ENCODE measurements around the gene CTSF.
"Not testable (repeated sequence)": the region's sequence is repeated elsewhere in the genome, so short reads cannot be mapped to it uniquely, and the experiment has no call there.

Gene CTSF

DNA sequence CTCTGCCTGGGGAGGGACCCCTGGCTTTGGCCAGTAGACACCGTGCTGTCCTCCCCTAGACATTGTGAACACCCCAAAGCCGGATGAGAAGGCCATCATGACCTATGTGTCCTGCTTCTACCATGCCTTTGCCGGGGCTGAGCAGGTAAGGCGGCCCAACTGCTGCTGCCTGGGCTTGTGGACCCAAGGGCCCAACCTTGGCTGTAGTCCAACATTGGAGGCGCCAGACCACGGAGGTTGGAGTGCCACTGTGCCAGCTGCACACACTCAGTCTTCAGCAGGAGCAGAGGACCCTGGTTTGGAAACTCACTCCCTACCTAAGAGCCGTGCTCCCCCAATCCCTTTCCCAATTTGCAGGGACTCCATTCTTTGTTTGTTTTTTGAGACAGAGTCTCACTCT is 12.3 kb downstream of the CTSF start:
- DNase-seq = no peak

DNA sequence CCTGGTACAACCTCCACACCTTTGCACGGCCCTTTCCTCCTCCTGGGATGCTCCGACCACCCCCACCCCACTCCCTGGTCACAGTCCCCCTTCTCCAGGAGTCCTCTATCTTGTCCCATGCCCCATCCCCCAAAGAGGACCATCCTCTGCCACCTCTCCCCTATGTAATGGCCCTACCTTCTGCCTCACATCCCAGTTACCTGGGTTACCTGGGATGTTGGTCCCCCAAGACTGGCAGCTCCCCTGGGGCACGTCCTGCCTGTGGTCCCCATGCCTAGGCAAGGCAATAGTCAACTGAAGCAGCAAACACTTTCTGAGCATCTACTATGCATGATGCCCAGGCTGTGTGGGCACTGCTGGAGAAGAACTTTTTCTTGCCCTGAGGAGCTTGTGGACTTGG is 13.0 kb downstream of the CTSF start:
- DNase-seq = no peak

DNA sequence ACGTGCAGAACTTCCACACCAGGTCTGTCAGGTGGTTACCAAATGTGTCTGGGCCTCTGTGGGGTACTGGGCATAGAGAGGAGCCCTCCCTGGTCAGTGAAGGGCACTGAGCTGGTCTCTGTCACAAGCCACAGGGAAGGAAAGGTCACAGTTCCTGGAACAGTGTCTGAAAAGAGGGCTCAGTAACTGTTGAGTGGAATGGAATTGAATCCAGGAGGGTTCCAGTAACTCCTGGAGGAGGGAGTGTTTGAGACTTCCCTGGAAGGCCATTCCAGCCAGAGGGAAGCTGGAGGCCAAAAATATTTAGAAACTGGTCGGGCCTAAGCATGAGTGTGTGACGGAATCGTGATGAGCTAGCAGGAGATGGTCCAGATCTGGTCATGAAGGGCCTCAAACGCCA is 13.8 kb downstream of the CTSF start:
- no peak for DNase-seq

DNA sequence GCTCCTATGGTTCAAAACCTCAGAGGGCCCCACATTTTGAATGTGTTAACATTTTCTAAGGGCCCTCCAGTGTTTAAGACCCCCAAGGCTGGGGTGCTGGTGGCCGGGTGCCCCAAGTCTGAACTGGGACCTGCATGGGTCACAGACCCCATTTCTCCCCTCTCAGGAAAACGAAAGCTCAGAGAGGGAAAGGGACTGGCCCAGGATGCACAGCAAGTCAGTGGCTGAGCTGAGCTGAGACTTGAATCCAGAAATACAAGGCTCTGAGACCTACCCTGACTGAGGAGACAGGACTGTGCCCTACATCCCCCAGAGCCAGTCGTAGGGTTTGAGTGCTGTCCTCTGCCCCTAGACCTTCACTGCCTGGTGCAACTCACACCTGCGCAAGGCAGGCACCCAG is 17.5 kb downstream of the CTSF start:
- DNase-seq = no peak

DNA sequence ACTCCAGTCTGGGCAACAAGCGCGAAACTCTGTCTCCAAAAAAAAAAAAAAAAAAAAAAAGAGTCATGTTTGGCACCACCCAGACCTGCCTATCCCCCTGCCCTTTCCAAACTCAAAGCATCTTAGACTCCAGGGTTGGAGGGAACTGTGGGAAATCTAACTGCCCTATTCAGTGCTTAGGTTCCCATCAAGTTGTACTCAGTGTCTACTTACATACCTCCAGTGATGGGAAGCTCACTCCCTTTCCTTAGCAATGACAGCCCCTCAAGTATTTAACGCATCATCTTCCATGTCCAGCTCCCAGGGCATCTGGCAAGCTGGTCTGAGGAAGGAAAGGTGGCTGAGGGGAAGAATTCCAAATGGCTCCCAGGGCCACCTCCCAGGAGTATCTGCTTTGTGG is 18.7 kb downstream of the CTSF start:
- DNase-seq = no peak

DNA sequence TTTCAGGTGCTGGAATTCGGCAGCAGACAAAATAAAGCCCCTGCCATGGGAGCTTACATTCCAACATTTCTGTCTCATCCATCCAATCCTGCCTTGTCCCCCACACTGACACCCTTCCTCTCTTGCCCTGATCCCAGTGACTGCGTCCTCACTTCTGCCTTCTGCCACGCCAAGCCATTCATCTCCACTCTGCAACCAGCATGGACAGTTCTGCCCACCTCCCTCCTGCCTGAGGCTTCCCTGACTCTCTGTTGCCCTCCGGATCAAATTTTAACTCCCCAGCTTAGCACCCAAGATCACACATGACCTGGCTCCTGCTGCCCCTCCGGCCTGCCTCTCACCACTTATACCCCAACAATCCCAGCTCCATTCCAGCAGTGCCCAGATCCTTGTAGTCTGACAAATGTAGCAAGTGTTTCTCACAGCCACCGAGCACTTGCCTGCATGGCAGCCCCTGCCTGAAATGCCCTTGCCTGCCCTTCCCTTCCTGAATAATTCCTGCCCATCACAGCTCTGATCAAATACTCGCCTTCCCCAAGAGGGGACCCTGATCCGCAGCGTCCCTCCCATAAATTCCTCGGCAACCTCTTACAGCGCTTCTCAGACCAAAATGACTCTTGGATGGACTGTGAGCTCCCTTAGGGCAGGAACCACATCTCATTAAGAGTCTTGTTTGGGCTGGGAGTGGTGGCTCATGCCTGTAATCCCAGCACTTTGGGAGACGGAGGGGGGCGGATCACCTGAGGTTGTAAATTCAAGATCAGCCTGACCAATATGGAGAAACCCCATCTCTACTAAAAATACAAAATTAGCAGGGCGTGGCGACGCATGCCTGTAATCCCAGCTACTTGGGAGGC is 19.4 kb downstream of the CTSF start:
- DNase-seq = no peak

DNA sequence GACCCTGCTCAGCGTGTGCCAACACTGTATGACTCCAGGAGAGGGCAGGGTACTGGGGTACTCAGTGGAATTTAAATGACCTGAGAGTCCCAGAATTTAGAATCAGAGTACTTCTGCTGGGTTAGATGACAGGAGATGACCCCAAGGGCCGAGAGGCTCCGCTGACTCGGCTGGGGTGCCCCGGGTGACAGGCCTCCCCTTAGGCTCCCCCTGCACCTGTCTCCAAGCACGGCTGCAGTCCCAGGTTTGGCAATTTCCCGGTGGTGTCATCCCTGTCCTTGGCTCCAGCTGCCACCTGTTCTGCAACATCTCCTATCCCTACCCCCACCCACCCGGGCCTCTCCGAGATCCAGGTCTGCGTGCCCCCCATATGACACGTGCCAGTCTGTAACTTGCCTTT is 20.4 kb downstream of the CTSF start:
- no peak for DNase-seq

DNA sequence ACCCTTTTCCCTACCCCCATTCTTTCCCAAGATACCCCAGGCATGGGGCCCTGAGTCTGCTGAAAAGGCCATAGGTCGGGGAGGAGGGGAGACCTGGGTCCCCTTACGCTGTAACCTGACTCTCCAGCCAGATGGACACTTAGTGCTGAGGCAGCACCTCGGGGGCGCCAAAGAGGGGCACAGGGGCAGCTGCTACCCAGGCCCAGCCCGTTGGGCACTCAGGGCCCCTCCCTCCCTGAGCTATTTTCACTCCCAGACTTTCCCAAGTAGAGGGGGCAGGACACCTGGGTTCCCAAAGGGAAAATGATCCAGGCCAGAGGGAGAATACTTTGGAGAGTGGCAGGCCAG is 20.8 kb downstream of the CTSF start:
- DNase-seq = no peak

DNA sequence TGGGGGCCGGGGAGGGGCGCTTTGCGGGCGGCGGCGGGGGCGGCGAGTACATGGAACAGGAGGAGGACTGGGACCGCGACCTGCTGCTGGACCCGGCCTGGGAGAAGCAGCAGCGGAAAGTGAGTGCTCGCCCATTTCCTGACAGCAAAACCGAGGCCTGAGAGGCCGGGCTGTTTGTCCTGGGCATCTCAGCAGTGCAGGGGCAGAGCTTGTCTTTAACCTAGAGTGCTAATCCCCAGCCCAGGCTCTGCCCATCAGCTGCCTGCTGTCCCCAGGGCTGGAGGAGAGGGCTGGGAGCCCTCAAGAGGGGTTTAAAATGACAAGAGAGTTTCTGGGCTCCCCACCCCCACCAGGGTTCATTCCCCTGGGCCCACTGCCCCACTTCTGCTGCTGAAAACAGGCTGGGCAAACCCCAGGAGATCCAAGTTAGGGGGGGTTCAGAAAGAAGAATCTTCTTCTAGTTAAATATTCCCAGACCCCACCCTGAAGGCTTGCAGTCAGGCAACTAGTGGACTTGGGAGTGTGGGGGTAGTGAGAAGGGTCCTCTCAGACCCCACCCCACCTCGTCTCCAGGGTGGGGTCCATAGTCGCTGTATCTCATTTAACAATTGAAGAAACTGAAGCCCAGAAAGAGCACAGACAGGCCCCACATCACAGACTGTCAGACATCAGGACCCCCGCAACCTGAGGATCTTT is 21.3 kb downstream of the CTSF start:
- no peak for DNase-seq

DNA sequence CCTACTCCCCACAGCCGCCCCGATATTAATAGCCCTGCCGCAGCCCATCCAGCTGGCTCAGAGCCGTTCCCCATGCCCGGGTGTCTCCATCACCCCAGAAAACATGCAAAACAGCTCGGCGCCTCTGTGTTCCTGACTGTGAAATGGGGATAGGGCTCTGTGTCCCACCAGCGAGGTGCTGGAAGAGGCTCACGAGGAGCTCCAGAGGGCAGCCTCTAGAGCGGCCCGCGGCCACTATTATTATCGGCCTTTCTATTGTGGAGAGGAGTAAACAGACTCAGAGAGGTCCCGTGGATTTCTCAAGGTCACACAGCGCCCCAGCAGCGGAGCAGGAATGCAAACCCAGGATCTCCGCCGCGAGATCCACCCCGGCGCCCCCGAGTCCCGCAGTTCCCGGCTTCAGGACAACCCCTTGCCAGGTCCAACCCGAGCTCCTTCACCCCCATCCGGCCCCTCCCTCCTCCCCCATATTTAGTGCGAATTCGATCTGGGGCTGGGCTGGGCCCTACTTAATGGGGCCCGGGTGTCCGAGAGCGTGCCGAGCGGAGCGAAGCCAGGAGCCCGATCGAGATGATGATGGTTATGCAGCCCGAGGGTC is 21.9 kb downstream of the CTSF start, which contains the start of gene ACTN3:
Gene ACTN3, plus strand, starts transcription at position 536 of the 598 bp plus-strand sequence. Its CDS starts 35 bp downstream, at position 571.
- DNase-seq = no peak

DNA sequence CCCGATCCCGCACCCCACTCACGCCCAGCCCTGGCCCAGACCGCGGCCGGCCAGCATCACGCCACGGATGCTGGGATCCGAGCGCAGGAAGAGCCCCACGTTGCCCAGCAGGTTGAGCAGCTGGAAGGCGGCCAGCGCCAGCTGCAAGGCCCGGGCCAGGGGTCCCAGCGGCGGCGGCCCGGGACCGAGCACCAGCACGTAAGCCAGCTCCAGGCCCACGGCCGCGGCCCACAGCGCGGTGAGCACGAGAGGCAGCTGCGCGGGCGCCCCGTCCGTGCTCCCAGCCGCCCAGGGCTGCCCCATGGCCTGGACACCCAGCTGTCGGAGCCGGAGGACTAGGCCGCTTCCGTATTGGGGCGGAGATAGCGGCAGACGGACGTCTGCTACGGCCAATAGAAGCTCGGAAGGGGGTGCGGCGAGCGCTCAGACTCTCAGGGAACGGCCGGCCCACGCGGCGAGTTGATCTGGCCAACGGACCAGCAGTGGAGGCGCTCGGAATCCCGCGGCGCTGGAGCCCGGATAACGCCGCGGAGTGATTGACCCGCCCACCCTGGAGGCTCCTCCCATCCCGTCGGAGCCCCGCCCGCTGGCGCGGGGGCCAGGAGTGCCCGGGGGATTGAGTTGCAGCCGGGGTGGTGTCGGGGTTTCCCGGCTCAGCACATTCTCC is 22.6 kb downstream of the CTSF start, which contains the start of gene ZDHHC24:
Gene ZDHHC24, minus strand, starts transcription at position 348 of the 667 bp plus-strand sequence. Its CDS starts 45 bp downstream, at position 303.
- DNase-seq = peak; percentile 92 to 95

DNA sequence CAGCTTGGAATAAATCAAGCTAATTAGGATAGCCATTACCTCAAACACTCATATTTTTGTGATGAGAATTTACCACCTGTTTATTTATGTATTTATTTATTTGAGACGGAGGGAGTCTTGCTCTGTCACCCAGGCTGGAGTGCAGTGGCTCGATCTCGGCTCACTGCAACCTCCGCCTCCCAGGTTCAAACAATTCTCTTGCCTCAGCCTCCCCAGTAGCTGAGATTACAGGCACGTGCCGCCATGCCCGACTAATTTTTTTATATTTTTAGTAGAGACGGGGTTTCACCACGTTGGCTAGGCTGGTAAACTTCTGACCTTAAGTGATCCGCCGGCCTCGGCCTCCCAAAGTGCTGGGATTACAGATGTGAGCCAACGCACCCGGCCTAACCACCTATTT is 23.5 kb downstream of the CTSF start:
- DNase-seq = not testable (repeated sequence)

DNA sequence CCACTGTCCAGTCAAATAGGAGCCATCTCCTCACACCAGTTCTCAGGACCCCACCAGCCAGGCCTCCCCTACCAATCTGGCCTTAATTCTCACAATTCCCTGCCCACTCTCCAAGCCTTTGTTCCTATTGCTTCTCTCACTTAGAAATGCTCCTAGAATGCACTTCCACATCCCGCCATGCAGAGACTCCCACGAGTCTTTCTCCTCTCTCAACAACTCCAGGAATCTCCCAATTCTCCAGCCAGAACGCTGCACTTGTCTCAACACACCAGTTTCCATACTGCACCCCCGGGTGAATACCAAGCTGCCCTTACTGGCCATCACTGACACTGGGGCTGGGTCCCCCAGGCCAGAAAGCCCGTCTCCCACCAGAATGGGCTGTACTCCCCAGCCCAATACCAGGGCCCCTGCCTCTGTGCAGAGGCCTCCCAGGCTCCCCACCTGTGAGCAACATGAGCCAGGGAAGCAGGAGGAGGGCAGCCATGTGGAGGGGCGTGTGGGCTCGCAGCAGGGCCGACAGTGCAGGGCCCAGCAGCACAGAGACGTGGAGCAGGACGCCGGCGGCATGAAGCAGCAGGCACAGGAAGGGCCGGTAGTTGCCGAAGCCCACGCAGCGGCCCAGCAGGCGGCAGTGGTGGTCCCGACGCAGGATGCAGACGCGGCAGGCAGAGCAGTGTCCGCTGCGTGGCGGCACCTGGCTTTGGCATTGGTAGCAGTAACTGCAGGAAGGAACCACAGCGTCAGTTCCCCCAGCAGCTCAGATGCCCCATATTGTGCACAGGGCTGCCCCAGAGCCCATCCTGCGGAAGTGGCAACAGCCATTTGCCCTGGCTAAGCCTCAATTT is 24.9 kb downstream of the CTSF start:
- peak; percentile 58 to 62 for DNase-seq

DNA sequence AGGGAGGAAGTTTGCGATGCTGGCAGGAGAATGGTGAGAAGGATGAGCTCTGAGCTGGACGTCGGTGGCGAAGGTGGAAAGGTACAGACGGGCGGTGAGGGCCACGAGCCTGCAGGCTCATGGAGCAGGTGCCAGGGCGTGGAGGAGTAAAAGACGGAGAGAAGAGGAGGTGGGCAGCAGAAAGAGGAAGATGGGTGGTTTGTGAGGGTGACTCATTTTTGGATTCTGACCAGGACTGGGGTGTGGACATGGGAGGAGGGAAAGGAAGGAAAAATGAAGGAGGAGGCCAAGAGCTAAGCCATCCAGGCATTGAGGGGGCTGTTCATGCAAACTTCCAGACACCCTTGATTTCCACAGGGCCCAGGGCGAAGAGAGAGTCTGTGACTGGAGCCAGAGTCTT is 26.0 kb downstream of the CTSF start:
- no peak for DNase-seq

DNA sequence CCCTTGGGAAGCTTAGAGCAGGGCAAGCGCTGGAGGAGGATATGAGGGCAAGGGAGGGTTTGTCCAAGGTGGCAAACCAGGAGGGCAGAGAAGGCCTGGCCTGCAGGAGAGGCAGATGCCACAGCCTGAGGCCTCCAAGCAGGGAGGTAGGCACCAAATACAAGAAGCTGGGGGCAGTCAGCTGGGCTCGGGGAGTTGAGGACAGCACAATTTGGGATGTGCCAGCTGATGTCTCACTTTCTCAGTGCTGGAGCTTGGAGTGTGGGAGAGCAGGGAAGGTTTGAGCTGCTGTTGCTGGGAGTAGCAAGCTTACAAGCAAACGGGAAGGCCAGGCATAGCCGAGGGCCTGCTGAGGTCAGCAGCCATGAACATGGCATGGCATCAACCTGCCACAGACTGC is 26.5 kb downstream of the CTSF start:
- DNase-seq = no peak

DNA sequence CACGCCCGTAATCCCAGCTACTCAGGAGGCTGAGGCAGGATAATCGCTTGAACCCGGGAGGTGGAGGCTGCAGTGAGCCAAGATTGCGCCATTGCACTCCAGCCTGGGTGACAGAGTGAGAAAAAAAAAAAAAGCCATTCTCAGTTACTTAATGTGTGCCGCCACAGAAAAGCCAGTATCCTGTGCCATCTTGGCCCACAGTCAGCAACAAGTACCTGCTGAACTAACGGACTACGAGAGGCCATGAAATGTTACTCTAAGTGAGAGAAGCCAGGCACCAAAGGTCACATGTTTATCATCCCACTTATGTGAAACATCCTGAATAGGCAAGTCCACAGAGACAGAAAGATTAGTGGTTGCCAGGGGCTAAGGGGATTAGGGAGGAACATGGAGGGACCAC is 27.8 kb downstream of the CTSF start:
- peak; percentile 6 to 36 for DNase-seq

DNA sequence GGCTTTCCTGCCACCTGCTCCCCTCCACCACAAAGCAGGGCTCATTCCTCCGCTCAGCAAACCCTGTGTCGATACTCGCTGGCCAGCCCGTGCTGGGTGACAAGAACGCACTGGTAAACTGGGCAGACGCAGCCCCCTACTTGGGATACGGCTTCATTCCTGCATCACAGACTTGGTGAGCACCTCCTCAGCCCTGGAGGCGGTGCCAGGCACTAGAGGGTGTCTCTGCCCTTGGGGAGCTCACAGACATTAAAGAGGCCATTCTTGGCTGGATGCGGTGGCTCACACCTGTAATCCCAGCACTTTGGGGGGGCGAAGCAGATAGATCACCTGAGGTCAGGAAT is 28.6 kb downstream of the CTSF start:
- no peak for DNase-seq

DNA sequence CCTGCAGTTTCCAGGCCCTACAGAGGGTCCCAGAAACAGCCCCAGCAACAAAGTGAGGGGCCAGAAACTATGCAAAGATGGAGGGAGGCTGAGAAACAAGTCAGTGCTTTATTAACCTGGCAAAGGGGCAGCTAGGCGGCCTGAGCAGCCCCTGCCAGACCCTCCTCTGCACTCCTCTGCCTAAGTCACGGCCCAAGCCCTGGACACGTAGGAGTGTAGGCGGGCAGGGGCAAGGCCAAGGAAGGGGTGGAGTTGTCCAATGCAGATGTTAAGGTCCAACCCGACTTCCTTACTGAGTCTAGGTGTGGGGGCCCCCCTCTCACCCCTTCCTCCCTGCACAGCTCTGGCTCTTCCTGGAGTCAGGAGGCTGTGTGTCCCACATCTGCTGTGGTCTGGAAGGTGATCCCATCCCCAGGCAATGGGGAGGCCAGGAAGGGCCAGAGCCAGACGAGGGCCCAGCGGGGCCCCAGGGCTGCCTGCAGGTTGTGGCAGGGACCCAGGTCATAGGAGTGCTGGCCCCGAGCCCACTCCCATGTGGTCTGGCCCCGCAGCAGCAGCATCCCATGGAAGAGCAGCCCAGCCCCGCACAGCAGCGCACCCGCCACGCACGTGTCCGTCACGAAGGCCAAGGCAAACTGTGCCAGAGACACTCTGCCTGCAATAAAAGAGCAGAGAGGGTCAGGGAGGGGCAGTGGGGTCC is 29.1 kb downstream of the CTSF start:
- no peak for DNase-seq

DNA sequence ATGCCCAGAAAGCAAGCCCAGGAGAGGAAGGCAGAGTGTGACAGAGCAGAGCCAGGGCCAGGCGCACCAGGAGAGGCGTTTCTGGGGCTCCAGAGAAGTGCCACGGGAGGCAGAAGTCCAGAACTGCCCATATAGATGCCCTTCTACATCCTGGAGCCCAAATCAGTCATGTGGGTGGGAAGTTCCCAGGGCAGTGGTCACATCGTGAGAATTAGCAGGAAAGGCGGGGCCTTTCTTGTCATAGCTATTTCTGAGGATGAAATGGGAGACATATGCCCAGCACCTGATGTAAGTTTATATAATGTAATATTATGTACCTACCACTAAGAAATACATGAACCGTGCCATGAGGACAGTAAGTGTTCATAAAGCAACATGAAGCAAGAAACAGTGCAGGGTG is 35.6 kb downstream of the CTSF start:
- DNase-seq = no peak

DNA sequence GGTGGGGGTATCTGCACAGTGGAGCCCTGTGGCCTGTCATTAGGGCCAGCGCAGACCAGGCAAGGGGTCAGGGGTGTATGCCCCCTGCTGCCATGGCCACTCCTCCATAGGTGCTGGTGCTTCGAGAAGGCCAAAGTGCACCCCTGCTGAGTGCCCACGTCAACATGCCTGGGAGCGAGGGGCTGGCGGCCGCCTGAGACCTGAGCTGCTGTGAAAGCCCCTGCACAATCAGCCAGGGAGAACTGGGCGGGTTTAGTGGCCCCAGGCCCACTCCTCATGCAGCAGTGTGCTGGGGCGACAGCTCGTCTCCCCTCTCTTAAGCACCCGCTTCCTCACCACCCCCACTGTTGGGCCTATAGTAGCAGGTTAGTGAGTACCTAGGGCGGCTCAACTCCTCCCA is 36.6 kb downstream of the CTSF start:
- no peak for DNase-seq

DNA sequence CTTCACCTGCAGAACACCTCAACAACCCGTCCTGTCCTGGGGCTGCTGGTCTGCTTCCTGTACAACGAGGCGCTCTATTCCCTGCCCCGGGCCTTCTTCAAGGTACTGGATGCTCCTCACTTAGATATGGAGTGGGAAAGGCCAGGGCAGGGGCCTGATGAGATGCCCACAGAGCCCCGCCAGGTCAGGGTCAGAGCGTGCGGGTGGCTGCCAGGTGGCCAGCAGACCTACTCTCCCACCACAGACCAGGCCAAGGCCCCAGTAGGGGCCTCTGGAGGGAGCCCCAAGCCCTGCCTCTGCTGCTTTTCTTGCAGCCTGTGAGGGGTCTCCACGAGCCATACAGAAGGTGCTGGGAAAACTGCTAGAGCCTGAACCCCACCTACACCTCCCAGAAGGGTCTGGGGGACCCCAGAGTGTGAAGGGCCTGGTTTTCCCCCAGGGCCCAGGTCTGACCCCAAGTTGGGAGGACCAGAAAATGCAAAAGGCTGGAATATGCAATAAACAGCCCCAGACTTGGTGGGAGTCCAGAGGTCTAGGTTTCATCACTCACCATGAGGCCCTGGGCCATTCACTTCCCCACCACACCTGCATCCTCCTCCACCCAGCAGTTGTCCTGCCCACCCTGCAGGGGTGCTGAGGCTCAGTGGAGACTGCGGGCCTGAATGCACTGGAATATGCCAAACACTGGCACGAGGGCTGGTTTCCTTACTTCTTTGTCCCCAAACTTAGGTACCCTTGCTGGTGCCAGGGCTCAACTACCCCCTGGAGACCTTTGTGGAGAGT is 37.3 kb downstream of the CTSF start:
- no peak for DNase-seq

Data from AML-193 (cell line).